Activated T-cell treated with anti-CD3 and anti-CD28 coated beads for 4 hours (primary cell): ENCODE data around the gene PPFIBP2.

ENCODE experiments used
- DNase-seq: peaks from one replicate; pipeline ENCODE4 v3.0.0-alpha.2; 2020

The PPFIBP2 gene

DNA sequence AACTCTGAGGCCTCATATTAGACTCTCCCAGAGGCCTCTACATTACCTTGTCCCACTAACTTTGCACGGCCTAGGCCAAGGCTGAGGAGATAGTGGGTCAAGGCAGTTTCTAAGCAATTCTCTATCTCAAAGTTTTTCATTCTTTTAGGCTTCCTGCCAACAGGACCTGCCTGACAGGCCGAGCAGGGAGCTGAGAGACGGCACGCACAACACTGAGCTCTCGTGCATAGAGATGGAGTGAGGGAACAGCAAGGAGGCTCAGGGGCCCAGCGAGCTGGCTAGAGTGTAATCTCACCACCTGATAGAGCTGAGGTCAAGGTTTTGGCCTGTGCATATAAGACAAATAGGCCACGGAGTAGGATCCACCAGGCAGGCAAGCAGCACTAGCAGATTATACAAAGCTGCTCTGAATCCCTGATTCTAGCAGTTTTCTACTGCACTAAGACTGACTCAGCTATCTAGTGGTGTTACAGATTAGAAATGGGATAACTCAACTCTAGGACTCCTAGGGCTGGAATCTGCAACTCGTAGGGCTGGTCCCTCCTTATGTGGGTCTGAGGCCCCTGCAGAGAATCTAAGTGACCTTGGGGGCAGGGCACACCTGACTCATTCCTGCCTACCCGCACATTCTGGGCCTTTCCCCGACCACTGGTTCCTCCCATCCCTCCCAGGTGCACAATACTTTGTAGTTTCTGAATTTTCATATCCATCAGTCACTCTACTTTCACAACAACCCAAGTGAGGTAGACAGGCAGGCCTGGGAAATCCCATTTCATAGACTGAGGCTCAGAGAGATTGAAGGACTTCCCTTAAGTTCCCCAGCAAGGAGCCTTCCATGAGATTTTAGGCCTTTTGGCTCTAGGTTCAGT, 157.8 kb downstream of the PPFIBP2 start:
- no peak for DNase-seq

- no peak for DNase-seq
Observed at GRCh38 chr11:7672276-7672959, 158.6 kb downstream of the PPFIBP2 start.

GRCh38 chr11:7672960-7673723, 159.3 kb downstream of the PPFIBP2 start, which contains the start of gene CYB5R2:
Gene CYB5R2, minus strand, starts transcription at chr11:7673500. Its CDS starts 675 bp downstream, at chr11:7672825.
- no peak for DNase-seq

- DNase-seq, result no peak
Observed at GRCh38 chr11:7673724-7674434, 160.1 kb downstream of the PPFIBP2 start.

- DNase-seq, result no peak
Observed at GRCh38 chr11:7675631-7676030, 161.8 kb downstream of the PPFIBP2 start.

- DNase-seq, result no peak
Observed at GRCh38 chr11:7677071-7677470, 163.3 kb downstream of the PPFIBP2 start.

- DNase-seq, result no peak
Observed at GRCh38 chr11:7677796-7678201, 164.0 kb downstream of the PPFIBP2 start.

DNA sequence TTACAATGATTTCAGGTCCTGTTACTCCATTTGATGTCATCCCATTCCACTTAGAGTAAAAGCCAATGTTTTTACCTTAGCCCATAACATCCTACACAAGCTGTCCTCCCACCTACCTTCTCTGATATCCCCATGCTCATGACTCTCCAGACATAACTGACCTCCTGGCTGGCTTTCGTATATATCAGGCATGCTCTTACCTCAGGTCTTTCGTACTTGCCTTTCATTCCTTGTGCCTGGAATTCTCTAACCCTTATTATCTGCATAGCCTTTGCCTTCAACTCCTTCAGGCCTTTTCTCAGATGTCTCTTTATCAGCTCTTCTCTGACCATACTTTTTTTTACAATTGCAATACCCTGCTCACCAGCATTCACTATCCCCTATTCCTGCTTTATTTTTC, 169.8 kb downstream of the PPFIBP2 start:
- DNase-seq, result no peak

DNA sequence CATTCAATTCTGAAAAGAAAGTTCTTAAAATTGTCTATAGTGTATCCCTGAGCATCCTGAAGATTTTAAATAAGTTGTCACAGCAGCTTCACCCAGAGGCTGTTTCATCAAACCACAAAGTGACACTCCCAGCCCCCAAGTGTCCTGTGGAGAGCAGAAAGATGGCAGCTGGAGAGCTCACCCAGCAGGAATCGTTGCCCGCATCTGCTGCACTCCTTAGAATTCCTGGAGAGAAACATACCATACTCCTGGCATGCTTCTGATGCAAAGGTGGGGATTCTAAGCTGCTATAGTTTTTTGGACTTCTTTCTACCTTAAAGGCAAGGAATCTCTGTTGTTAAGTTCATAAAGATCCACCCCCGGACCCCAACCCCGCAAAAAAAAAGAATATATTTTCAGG, 173.0 kb downstream of the PPFIBP2 start:
- no peak for DNase-seq

DNA sequence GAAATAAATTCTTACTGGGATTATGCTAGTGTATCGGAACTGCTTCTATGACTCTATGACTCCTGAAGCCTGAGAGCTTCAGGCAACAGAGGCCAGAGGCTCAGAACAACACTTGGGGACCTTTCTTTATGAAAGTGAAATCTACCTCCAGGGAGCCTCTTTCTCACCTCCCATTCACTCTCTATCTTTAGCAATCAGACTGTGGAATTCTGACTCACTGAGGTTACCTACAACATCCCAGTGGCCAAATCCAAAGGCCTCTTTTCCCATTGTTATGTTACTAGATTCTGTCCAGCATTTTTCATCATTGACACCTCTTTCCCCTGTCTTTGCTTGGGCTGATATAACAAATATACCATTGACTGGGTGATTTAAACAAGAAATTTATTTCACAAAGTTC, 173.6 kb downstream of the PPFIBP2 start:
- no peak for DNase-seq

DNA sequence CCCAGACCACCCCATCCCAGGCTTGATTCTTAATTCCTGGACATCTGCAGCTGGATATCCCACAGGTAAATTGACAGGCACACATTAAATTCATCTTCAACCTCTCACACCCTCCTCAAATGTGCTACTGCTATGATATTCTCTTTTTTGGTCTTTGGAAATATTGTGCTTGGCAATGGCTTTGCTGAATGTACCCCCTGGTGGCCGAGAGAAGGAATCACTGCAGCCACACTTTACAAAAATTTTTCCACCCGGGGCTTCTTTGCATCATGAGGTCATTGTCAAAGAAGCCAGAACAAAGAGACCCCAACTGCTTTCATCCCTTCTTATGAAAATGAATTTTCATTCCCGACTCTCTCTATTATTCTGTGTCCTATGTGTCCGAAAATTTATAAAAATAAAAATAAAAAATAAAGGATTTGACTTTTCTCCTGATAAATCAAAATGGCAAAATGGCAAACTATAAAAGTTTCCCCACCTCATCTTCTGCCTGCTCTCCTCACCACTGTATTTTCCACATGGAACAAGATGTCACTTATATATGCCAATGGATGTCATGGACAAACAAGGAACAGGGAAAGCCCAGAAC, 174.5 kb downstream of the PPFIBP2 start:
- no peak for DNase-seq

DNA sequence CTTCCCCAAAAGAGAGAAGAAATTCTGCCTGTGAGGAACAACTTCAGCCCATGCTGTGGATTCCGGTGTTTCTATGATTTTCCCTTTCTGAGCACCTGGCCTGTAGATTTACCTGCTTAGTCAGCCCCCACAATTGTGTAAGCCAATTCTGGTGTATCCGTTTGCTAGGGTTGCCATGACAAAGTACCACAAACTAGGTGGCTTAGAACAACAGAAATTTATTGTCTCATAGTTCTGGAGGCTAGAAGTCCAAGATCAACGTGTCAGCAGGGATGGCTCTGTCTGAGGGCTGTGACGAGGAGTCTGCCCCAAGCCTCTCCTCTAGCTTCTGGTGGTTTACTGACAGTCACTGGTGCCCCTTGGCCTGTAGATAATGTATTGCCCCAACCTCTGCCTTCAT, 175.4 kb downstream of the PPFIBP2 start:
- DNase-seq, result no peak

DNA sequence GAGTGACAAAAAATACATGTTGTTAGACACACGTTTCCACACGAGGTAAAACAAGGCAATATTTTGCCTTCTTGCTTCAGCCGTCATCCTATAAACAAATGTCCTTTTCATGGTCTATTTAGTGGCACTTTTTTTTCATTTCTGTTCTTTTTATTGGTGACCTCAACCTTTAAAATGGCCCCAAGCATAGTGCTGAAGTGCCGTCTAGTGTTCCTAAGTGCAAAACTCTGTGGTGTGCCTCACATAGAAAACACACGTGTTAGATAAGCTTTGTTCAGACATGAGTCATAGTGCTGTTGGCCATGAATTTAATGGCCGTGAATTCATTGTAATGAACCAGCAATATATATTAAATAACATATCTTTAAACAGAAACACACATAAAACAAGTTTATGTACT, 176.8 kb downstream of the PPFIBP2 start:
- no peak for DNase-seq

DNA sequence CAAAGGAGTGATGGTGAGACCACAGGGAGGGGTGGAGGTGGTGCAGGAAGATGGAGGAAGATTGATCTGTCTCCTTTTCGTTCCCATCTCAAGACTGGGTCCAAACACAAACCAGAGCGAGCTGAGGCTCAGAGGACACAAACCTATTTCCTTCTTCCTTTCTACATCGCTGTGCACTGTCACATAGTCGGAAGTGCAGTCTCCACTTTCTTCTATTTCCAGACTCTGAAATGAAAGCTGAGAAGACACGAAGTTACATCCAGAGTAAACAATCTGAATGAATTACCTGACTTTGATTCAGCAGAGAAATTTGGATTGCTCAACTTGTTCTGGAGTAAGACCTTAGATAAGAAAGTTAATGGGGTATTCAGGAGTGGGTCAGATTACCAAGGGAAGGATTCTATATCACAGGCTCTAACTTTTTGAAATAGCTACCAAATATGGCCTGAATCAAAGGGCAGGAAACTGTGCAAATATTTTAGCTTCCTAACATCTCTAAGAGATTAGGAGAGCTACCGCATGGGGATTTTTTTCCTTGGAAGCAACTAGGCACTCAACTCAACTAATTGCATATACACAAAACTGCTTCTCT, 178.1 kb downstream of the PPFIBP2 start:
- DNase-seq, result no peak

DNA sequence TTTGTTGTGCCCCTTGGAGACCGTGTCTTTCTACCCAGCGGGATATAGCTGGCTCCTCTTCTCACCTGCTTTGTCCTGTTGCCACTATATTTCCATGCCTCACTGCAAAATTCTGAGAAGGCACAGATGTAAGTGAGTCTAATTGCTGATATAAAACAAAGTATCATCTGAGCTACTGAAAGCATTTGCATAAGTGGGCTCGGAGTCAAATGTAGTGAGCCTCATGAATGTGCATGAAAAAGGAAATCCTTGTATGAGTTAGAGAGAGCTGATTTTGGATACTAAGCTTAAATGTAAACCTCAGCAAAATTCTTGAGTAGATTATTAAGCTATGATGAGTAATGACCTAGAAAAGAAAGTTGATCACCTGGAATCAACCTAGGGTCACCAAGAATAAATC, 178.6 kb downstream of the PPFIBP2 start:
- DNase-seq, result no peak

GRCh38 chr11:7694235-7694634, 180.4 kb downstream of the PPFIBP2 start:
- DNase-seq, result no peak

GRCh38 chr11:7696424-7696823, 182.6 kb downstream of the PPFIBP2 start:
- DNase-seq, result no peak
